GM12878 (cell line): Measurements from ENCODE around the gene ADGB. TPM values are rescaled to one million over a fixed set of nuclear protein-coding genes. Genes with fewer than 3 reads are reported as not detected.

Experiments
- ATAC-seq: fragments of 200-7000 bp; cut with Tn5 transposase; 3 replicates; pipeline ENCODE4 v1.9.1; 2020; ENCODE audit warnings: mild to moderate bottlenecking, moderate library complexity
- BruUV-seq: library from RNA; stranded (reverse); fragments of 400-500 nt; replicated peaks from 2 replicates; lab custom pipeline; 2021; lab: Mats Ljungman, UMichigan
- CTCF ChIA-PET: fragments of 300-600 bp; sonication (Branson Sonifier 250); formaldehyde crosslinking; extraction: SDS; loops from one replicate; lab custom pipeline; 2021; ENCODE audit warnings: inconsistent platforms; lab: Yijun Ruan, JAX
- POLR2A ChIA-PET: fragments of 350-600 bp; formaldehyde crosslinking; extraction: SDS; loops from one replicate; lab custom pipeline; 2021; ENCODE audit warnings: inconsistent platforms; lab: Charles Lee
- RAD21 ChIA-PET: fragments of 300-600 bp; sonication (Branson Sonifier 250); formaldehyde crosslinking; loops from one replicate; lab custom pipeline; 2023; ENCODE audit warnings: antibody characterized with exemption; ENCODE audit not compliant: unreplicated experiment; lab: Charles Lee
- SMC1A ChIA-PET: fragments of 300-600 bp; sonication (Branson Sonifier 250); formaldehyde crosslinking; loops from one replicate; lab custom pipeline; 2023; ENCODE audit not compliant: unreplicated experiment, uncharacterized antibody; lab: Charles Lee
- DNase-seq: peaks from one replicate; pipeline ENCODE4 v3.0.0-alpha.2; 2011; ENCODE audit warnings: low read depth, low spot score
- FAIRE-seq: peaks from 3 replicates; lab custom pipeline; 2011; peaks lifted over from hg19 to GRCh38; lab: Jason Lieb, UNC
- H2AFZ ChIP-seq: 2 replicates; pipeline ENCODE4 v1.6.0; 2011; ENCODE audit warnings: low read depth, low read length, control low read depth; ENCODE audit not compliant: control insufficient read depth
- H3K27ac ChIP-seq: 2 replicates; pipeline ENCODE4 v1.5.1; 2011; ENCODE audit warnings: control low read depth; ENCODE audit not compliant: control insufficient read depth, insufficient read depth
- H3K27me3 ChIP-seq, 2 experiments: replicated peaks in 1 of 2; 2 replicates each; pipeline versions ENCODE4 v1.6.0 to v1.6.1; 2011; ENCODE audit warnings: low read length in 1 of 2; ENCODE audit not compliant: control insufficient read depth in 2 of 2, insufficient read depth in 2 of 2
- H3K36me3 ChIP-seq, 2 experiments: 2 replicates each; pipeline ENCODE4 v1.5.1; 2011; ENCODE audit warnings: low read length in 1 of 2; ENCODE audit not compliant: control insufficient read depth in 2 of 2, insufficient read depth in 2 of 2
- H3K4me1 ChIP-seq: 2 replicates; pipeline ENCODE4 v1.6.1; 2011; ENCODE audit warnings: mild to moderate bottlenecking, low read length, moderate library complexity, mixed read lengths; ENCODE audit not compliant: control insufficient read depth, insufficient read depth
- H3K4me2 ChIP-seq: 2 replicates; pipeline ENCODE4 v1.6.0; 2011; ENCODE audit warnings: control low read depth; ENCODE audit not compliant: control insufficient read depth, insufficient read depth
- H3K4me3 ChIP-seq: fragments of 200-600 bp; sonication (generic); 2 replicates; pipeline ENCODE4 v1.5.1; 2016
- H3K79me2 ChIP-seq: 2 replicates; pipeline ENCODE4 v1.6.0; 2011; ENCODE audit warnings: low read length; ENCODE audit not compliant: control insufficient read depth, insufficient read depth
- H3K9ac ChIP-seq: 2 replicates; pipeline ENCODE4 v1.8.0; 2011; ENCODE audit warnings: low read length, control low read depth, mixed read lengths; ENCODE audit not compliant: control insufficient read depth, insufficient read depth
- H3K9me3 ChIP-seq: replicated peaks from 3 replicates; pipeline ENCODE4 v1.5.1; 2011; ENCODE audit warnings: mild to moderate bottlenecking, low read length; ENCODE audit not compliant: control insufficient read depth, insufficient read depth
- H4K20me1 ChIP-seq: 2 replicates; pipeline ENCODE4 v1.6.0; 2011; ENCODE audit not compliant: control insufficient read depth, insufficient read depth
- BCL3 ChIP-seq: IDR thresholded peaks from 2 replicates; pipeline ENCODE4 v1.6.1; 2011; ENCODE audit warnings: borderline replicate concordance, low read depth, mild to moderate bottlenecking, moderate library complexity, low read length; ENCODE audit not compliant: insufficient read depth, poor library complexity, severe bottlenecking
- BHLHE40 ChIP-seq, 2 experiments: fragments of 450-650 bp in 1 of 2; IDR thresholded peaks; 2 replicates each; pipeline ENCODE4 v1.6.1; 2011 to 2017; ENCODE audit warnings: low read depth in 2 of 2, borderline replicate concordance in 1 of 2, improper control_type of control experiment in 1 of 2, low read length in 1 of 2, mild to moderate bottlenecking in 1 of 2
- CHD4 ChIP-seq: fragments of 200-600 bp; sonication (generic); IDR thresholded peaks from 2 replicates; pipeline ENCODE4 v1.6.1; 2016; ENCODE audit warnings: mild to moderate bottlenecking
- CTCF ChIP-seq, 3 experiments: IDR thresholded peaks in 2 of 3; conservative IDR thresholded peaks in 1 of 3; 2 replicates each; pipeline ENCODE4 v1.5.1; 2011; ENCODE audit warnings: low read depth in 3 of 3, low read length in 3 of 3, mild to moderate bottlenecking in 3 of 3, control low read depth in 2 of 3, moderate library complexity in 2 of 3, inconsistent platforms in 1 of 3, mixed read lengths in 1 of 3; ENCODE audit not compliant: control insufficient read depth in 2 of 3, insufficient read depth in 1 of 3; ENCODE audit errors: extremely low read depth in 1 of 3
- EGR1 ChIP-seq, 2 experiments: IDR thresholded peaks; 1 replicate in 1 of 2; 2 replicates in 1 of 2; pipeline ENCODE4 v1.6.1; 2011 to 2012; ENCODE audit warnings: low read depth in 2 of 2, low read length in 2 of 2, borderline replicate concordance in 1 of 2, mild to moderate bottlenecking in 1 of 2, moderate library complexity in 1 of 2
- FOXK2 ChIP-seq: fragments of 450-650 bp; IDR thresholded peaks from 2 replicates; pipeline ENCODE4 v1.6.1; 2017; ENCODE audit warnings: mild to moderate bottlenecking, moderate library complexity
- HDAC2 ChIP-seq: fragments of 200-600 bp; sonication (generic); IDR thresholded peaks from 2 replicates; pipeline ENCODE4 v1.6.1; 2017
- IRF5 ChIP-seq: fragments of 450-650 bp; IDR thresholded peaks from 2 replicates; pipeline ENCODE4 v1.6.1; 2017; ENCODE audit warnings: borderline replicate concordance
- KDM1A ChIP-seq: fragments of 200-600 bp; sonication (generic); IDR thresholded peaks from 2 replicates; pipeline ENCODE4 v1.6.1; 2016; ENCODE audit warnings: borderline replicate concordance
- NR2C1 ChIP-seq: fragments of 450-650 bp; IDR thresholded peaks from 2 replicates; pipeline ENCODE4 v1.6.1; 2017; ENCODE audit warnings: antibody characterized with exemption, mild to moderate bottlenecking, moderate library complexity
- NR2C2 ChIP-seq: IDR thresholded peaks from 2 replicates; pipeline ENCODE4 v1.6.1; 2011; ENCODE audit warnings: borderline replicate concordance, low read depth; ENCODE audit not compliant: control insufficient read depth, insufficient read length
- POLR2A ChIP-seq: IDR thresholded peaks from 2 replicates; pipeline ENCODE4 v1.6.1; 2011; ENCODE audit warnings: low read depth, mild to moderate bottlenecking, low read length
- REST ChIP-seq: IDR thresholded peaks from 2 replicates; pipeline ENCODE4 v1.6.1; 2012; ENCODE audit warnings: mild to moderate bottlenecking, low read depth, low read length
- SREBF1 ChIP-seq: IDR thresholded peaks from 2 replicates; pipeline ENCODE4 v1.6.1; 2012; ENCODE audit warnings: mild to moderate bottlenecking, low read length
- STAT3 ChIP-seq: IDR thresholded peaks from 2 replicates; pipeline ENCODE4 v1.6.1; 2011; ENCODE audit warnings: low read depth, low read length, improper control_type of control experiment
- ZNF384 ChIP-seq: IDR thresholded peaks from 2 replicates; pipeline ENCODE4 v1.6.1; 2012; ENCODE audit warnings: low read depth, mild to moderate bottlenecking, low read length, improper control_type of control experiment, borderline replicate concordance
- WGBS: methylation state at CpG from one replicate; pipeline ENCODE4 v1.1.6; 2016; ENCODE audit warnings: low lambda C conversion rate; ENCODE audit not compliant: insufficient replicate concordance, insufficient coverage; ENCODE audit errors: missing lambda C conversion rate; 5-methylcytosine and 5-hydroxymethylcytosine counted together
- in situ Hi-C: fragments of 300-500 bp; cut with MboI; formaldehyde crosslinking; loops from 9 replicates; pipeline ENCODE4 v1.14.3; 2018; ENCODE audit warnings: mixed read lengths
- intact Hi-C: fragments of 100-400 bp; cut with micrococcal nuclease; formaldehyde crosslinking; loops from one replicate; pipeline ENCODE4 v1.14.2; 2022; ENCODE audit not compliant: unreplicated experiment
- polyA plus RNA-seq, 11 experiments: library from polyadenylated mRNA; depleted of rRNA in 4 of 11; unstranded in 6 of 11; stranded (reverse) in 5 of 11; fragments of >200 nt; fragmentation: Nextera tagmentation in 4 of 11; fragmentation: Illumina TruSeq in 1 of 11; extraction: Ambion mirVana in 4 of 11; extraction: Trizol in 1 of 11; gene quantifications; 1 replicate in 1 of 11; 2 replicates in 10 of 11; pipeline versions ENCODE4 v1.2.1 to v1.2.3, GENCODE V29; 2011 to 2016; ENCODE audit warnings: inconsistent platforms in 2 of 11, missing spikeins in 2 of 11, low read depth in 1 of 11
- total RNA-seq, 4 experiments: library from RNA; depleted of rRNA in 3 of 4; stranded (reverse); fragments of >200 nt in 3 of 4; fragmentation: Illumina TruSeq in 1 of 4; extraction: Trizol in 1 of 4; gene quantifications; 2 replicates each; pipeline versions ENCODE4 v1.2.1 to v1.2.3, GENCODE V29; 2013 to 2021

The ADGB gene
- total and polyA plus RNA-seq, 10 of the 15 experiments (the other 5 are each of a cell fraction or from before 2014, with no cell fraction given): not detected

- TF ChIP-seq BHLHE40 (IDR thresholded peaks at IDR 0.05; ENCODE audit: borderline replicate concordance in 1 of 2, low read depth in 2 of 2, low read length in 1 of 2): no peak
- TF ChIP-seq NR2C1: no peak
- TF ChIP-seq CTCF (IDR thresholded peaks at IDR 0.05 in 2 of 3, conservative IDR thresholded peaks at IDR 0.05 in 1 of 3; ENCODE audit: control insufficient read depth in 2 of 3, extremely low read depth in 1 of 3, insufficient read depth in 1 of 3, low read depth in 3 of 3, low read length in 3 of 3): no peak
- no peak for TF ChIP-seq CHD4
- TF ChIP-seq ZNF384: no peak
- no peak for TF ChIP-seq SREBF1
- TF ChIP-seq, all 136 proteins: peak for 0
These were observed 80.6 kb downstream of the ADGB start (continued) for GRCh38 chr6:146679386-146679785.

GRCh38 chr6:146682919-146683318 lies 84.1 kb downstream of the ADGB start:
- POLR2A ChIA-PET: no interaction called here
- DNase-seq: no peak
- Histone ChIP-seq H3K9me3 (no peaks in the 10 kb centered on the region), H2AFZ (no peak overlapping the region), H3K4me1 (no peaks in the 10 kb centered on the region), H3K27me3 (no peaks in the 10 kb centered on the region), H3K4me3 (no peak overlapping the region), H3K9ac (no peak overlapping the region), H4K20me1 (no peaks in the 10 kb centered on the region), H3K36me3 (no peaks in the 10 kb centered on the region), H3K79me2 (no peaks in the 10 kb centered on the region), H3K4me2 (no peak overlapping the region), H3K27ac (no peak overlapping the region)
- CTCF ChIA-PET: no interaction called here
- RAD21 ChIA-PET: no interaction called here
- 60% methylated on average over 1 of the region's 1 CpG for WGBS
- BruUV-seq: no TSS peak
- intact Hi-C loops: no loop called here
- no peak for FAIRE-seq
- SMC1A ChIA-PET: no interaction called here
- in situ Hi-C loops: no loop called here
- ATAC-seq: no peak
- TF ChIP-seq POLR2A: no peak
- no peak for TF ChIP-seq KDM1A
- TF ChIP-seq REST: no peak
- no peak for TF ChIP-seq NR2C2
- no peak for TF ChIP-seq BCL3
- no peak for TF ChIP-seq FOXK2
- TF ChIP-seq HDAC2: no peak
- TF ChIP-seq BHLHE40 (IDR thresholded peaks at IDR 0.05; ENCODE audit: borderline replicate concordance in 1 of 2, low read depth in 2 of 2, low read length in 1 of 2): no peak
- TF ChIP-seq IRF5: no peak
- no peak for TF ChIP-seq STAT3
- TF ChIP-seq EGR1 (IDR thresholded peaks at IDR 0.05; ENCODE audit: borderline replicate concordance in 1 of 2, low read depth in 2 of 2, low read length in 2 of 2): no peak
